A549 (cell line): ENCODE results near the gene NAA60. TPM values are rescaled to one million over a fixed set of nuclear protein-coding genes. Genes with fewer than 3 reads are reported as not detected.

ENCODE experiments used
- ATAC-seq, 2 experiments: fragments of 200-7000 bp in 1 of 2; fragments of >200 bp in 1 of 2; cut with Nextera tagmentation in 1 of 2; cut with Tn5 transposase in 1 of 2; 3 replicates each; pipeline versions ENCODE4 v1.8.0 to v1.9.1; 2018 to 2020; ENCODE audit warnings: mild to moderate bottlenecking in 1 of 2, moderate library complexity in 1 of 2
- CTCF ChIA-PET: fragments of 300-600 bp; sonication (Branson Sonifier 250); formaldehyde crosslinking; extraction: SDS; loops from one replicate; lab custom pipeline; 2021; ENCODE audit warnings: antibody characterized with exemption, inconsistent platforms; lab: Yijun Ruan, JAX
- POLR2A ChIA-PET: fragments of 350-600 bp; formaldehyde crosslinking; extraction: SDS; loops from one replicate; lab custom pipeline; 2021; ENCODE audit warnings: antibody characterized with exemption, inconsistent platforms; lab: Yijun Ruan, JAX
- DNase-seq, 2 experiments: peaks; one replicate each; pipeline versions ENCODE4 v3.0.0 to v3.0.0-alpha.2; 2011 to 2016; ENCODE audit warnings: low read depth in 1 of 2, low spot score in 1 of 2
- FAIRE-seq: peaks from 2 replicates; lab custom pipeline; 2011; peaks lifted over from hg19 to GRCh38; lab: Jason Lieb, UNC
- H3K27ac ChIP-seq, 2 experiments: fragments of >200 bp; sonication (Bioruptor Twin); formaldehyde crosslinking; 3 replicates each; pipeline ENCODE4 v1.5.1; 2016 to 2017
- H3K4me1 ChIP-seq: fragments of >200 bp; sonication (Bioruptor Twin); formaldehyde crosslinking; 3 replicates; pipeline ENCODE4 v1.6.1; 2016
- H3K4me2 ChIP-seq: fragments of >200 bp; sonication (Bioruptor Twin); formaldehyde crosslinking; 3 replicates; pipeline ENCODE4 v1.6.1; 2016
- H3K4me3 ChIP-seq: fragments of >200 bp; sonication (Bioruptor Twin); formaldehyde crosslinking; 3 replicates; pipeline ENCODE4 v1.5.1; 2016
- H3K9me3 ChIP-seq: fragments of >200 bp; sonication (Bioruptor Twin); formaldehyde crosslinking; 3 replicates; pipeline ENCODE4 v1.6.1; 2016
- ATOH8 ChIP-seq: fragments of 250-450 bp; sonication (Bioruptor Pico); IDR thresholded peaks from 2 replicates; pipeline ENCODE4 v1.5.0; 2020; ENCODE audit warnings: low read depth, mild to moderate bottlenecking, moderate library complexity
- CBX2 ChIP-seq: fragments of 200-600 bp; sonication (generic); IDR thresholded peaks from 2 replicates; pipeline ENCODE4 v1.6.1; 2016; ENCODE audit warnings: low read depth, mild to moderate bottlenecking, borderline replicate concordance
- E2F6 ChIP-seq: IDR thresholded peaks from 2 replicates; pipeline ENCODE4 v1.6.1; 2012; ENCODE audit warnings: low read depth, borderline replicate concordance
- EHMT2 ChIP-seq: fragments of 200-600 bp; sonication (generic); IDR thresholded peaks from 2 replicates; pipeline ENCODE4 v1.6.1; 2016; ENCODE audit warnings: antibody characterized with exemption, low read depth, mild to moderate bottlenecking, moderate library complexity
- ELK1 ChIP-seq: fragments of 150-350 bp; IDR thresholded peaks from 2 replicates; pipeline ENCODE4 v1.6.1; 2014; ENCODE audit warnings: low read depth, mild to moderate bottlenecking, low read length
- FOSB ChIP-seq: fragments of 250-450 bp; sonication (Bioruptor Pico); IDR thresholded peaks from 2 replicates; pipeline ENCODE4 v1.5.0; 2020; ENCODE audit warnings: mild to moderate bottlenecking, moderate library complexity
- GATA3 ChIP-seq: IDR thresholded peaks from 2 replicates; pipeline ENCODE4 v1.6.1; 2012; ENCODE audit warnings: borderline replicate concordance
- HDAC2 ChIP-seq: fragments of 200-600 bp; sonication (generic); IDR thresholded peaks from 2 replicates; pipeline ENCODE4 v1.6.1; 2016
- HEYL ChIP-seq: fragments of 250-450 bp; sonication (Bioruptor Pico); IDR thresholded peaks from 2 replicates; pipeline ENCODE4 v1.8.0; 2021; ENCODE audit warnings: mild to moderate bottlenecking, moderate library complexity
- HMGXB4 ChIP-seq: fragments of 250-450 bp; sonication (Bioruptor Pico); IDR thresholded peaks from 2 replicates; pipeline ENCODE4 v1.5.0; 2021; ENCODE audit warnings: mild to moderate bottlenecking, moderate library complexity, borderline replicate concordance
- HOXB13 ChIP-seq: fragments of 250-450 bp; sonication (Bioruptor Pico); IDR thresholded peaks from 2 replicates; pipeline ENCODE4 v1.5.0; 2020; ENCODE audit warnings: low read depth, mild to moderate bottlenecking, moderate library complexity
- HOXB5 ChIP-seq: fragments of 250-450 bp; sonication (Bioruptor Pico); IDR thresholded peaks from 2 replicates; pipeline ENCODE4 v1.5.0; 2020; ENCODE audit warnings: mild to moderate bottlenecking, moderate library complexity
- JUN ChIP-seq, 2 experiments: fragments of >200 bp; sonication (Bioruptor Twin); formaldehyde crosslinking; IDR thresholded peaks; 2 replicates in 1 of 2; 3 replicates in 1 of 2; pipeline ENCODE4 v1.6.1; 2016 to 2017
- KDM1A ChIP-seq: fragments of 200-600 bp; sonication (generic); IDR thresholded peaks from 2 replicates; pipeline ENCODE4 v1.6.1; 2016; ENCODE audit warnings: low read depth, mild to moderate bottlenecking
- MAFK ChIP-seq: fragments of 450-650 bp; IDR thresholded peaks from 2 replicates; pipeline ENCODE4 v1.6.1; 2014; ENCODE audit not compliant: partially characterized antibody
- MAX ChIP-seq: IDR thresholded peaks from 2 replicates; pipeline ENCODE4 v1.6.1; 2012
- NR3C1 ChIP-seq: fragments of >200 bp; sonication (Bioruptor Twin); formaldehyde crosslinking; IDR thresholded peaks from 3 replicates; pipeline ENCODE4 v1.6.1; 2017
- PHF8 ChIP-seq: fragments of 200-600 bp; sonication (generic); IDR thresholded peaks from 2 replicates; pipeline ENCODE4 v1.6.1; 2016; ENCODE audit warnings: low read depth, mild to moderate bottlenecking, antibody characterized with exemption, moderate library complexity, borderline replicate concordance
- POLR2A ChIP-seq: IDR thresholded peaks from 2 replicates; pipeline ENCODE4 v1.6.1; 2012; ENCODE audit warnings: mild to moderate bottlenecking, low read length
- RAD21 ChIP-seq, 2 experiments: fragments of >200 bp in 1 of 2; sonication (Bioruptor Twin) in 1 of 2; formaldehyde crosslinking in 1 of 2; IDR thresholded peaks in 1 of 2; conservative IDR thresholded peaks in 1 of 2; 2 replicates in 1 of 2; 3 replicates in 1 of 2; pipeline ENCODE4 v1.6.1; 2012 to 2018; ENCODE audit warnings: inconsistent platforms in 1 of 2
- REST ChIP-seq: fragments of 200-600 bp; sonication (generic); IDR thresholded peaks from 2 replicates; pipeline ENCODE4 v1.6.1; 2016; ENCODE audit warnings: antibody characterized with exemption, mild to moderate bottlenecking, moderate library complexity
- SREBF2 ChIP-seq: fragments of 450-650 bp; IDR thresholded peaks from 2 replicates; pipeline ENCODE4 v1.6.1; 2014; ENCODE audit warnings: mild to moderate bottlenecking, moderate library complexity
- TP53 ChIP-seq: fragments of 250-450 bp; sonication (Bioruptor Pico); IDR thresholded peaks from 2 replicates; pipeline ENCODE4 v1.5.0; 2021; ENCODE audit warnings: mild to moderate bottlenecking, moderate library complexity
- ZNF302 ChIP-seq: fragments of 250-450 bp; sonication (Bioruptor Pico); IDR thresholded peaks from 2 replicates; pipeline ENCODE4 v1.9.0; 2021; ENCODE audit warnings: inconsistent platforms, mild to moderate bottlenecking, moderate library complexity
- WGBS: methylation state at CpG from one replicate; pipeline ENCODE4 v1.1.6; 2017; ENCODE audit errors: missing lambda C conversion rate; 5-methylcytosine and 5-hydroxymethylcytosine counted together
- polyA plus RNA-seq, 4 experiments: library from polyadenylated mRNA; depleted of rRNA in 3 of 4; stranded (reverse); fragments of >200 nt; fragmentation: RNase III in 1 of 4; extraction: RNeasy Plus Mini Kit Qiagen cat#74134 plus additional on column Dnase treatment in 1 of 4; gene quantifications; 2 replicates in 3 of 4; 3 replicates in 1 of 4; pipeline ENCODE4 v1.2.3, GENCODE V29; 2011 to 2017

Gene NAA60
- polyA plus RNA-seq, 2 of the 4 experiments (the other 2 are of a cell fraction) = 41.6 to 43.9 TPM

GRCh38 chr16:3510416-3510815 lies 66.9 kb downstream of the NAA60 start:
- no peak overlapping the region for H3K4me2 ChIP-seq
- 94% methylated on average over 10 of the region's 10 CpGs for WGBS
- FAIRE-seq (no peak), DNase-seq (no peak), ATAC-seq (no peak)
- ChIA-PET CTCF (interaction anchor here (0.6 to 1.2 kb wide), 2 partner anchors 16 to 422 kb away, joined by 3 read pairs; no protein-coding TSS in a partner anchor), POLR2A (no interaction called here)
- TF ChIP-seq ATOH8 (CRISPR knock-in tag) (no peak), HOXB5 (CRISPR knock-in tag) (no peak), POLR2A (no peak), TP53 (CRISPR knock-in tag) (no peak), ZNF302 (CRISPR knock-in tag) (no peak), MAFK (no peak), FOSB (CRISPR knock-in tag) (no peak), NR3C1 (no peak), HEYL (CRISPR knock-in tag) (no peak), EHMT2 (no peak), HMGXB4 (CRISPR knock-in tag) (no peak), JUN (IDR thresholded peaks at IDR 0.05) (no peak), PHF8 (no peak)
- H3K9me3 ChIP-seq = no peaks in the 10 kb centered on the region
- no peak overlapping the region for H3K4me3 ChIP-seq
- H3K27ac ChIP-seq = no peak overlapping the region
- H3K4me1 ChIP-seq = peaks cover 6% of the 10 kb centered on the region; the same call in 1 of the 3 replicates

GRCh38 chr16:3511286-3512180 lies 68.1 kb downstream of the NAA60 start:
- FAIRE-seq = no peak

More at GRCh38 chr16:3511286-3512180, 68.1 kb downstream of the NAA60 start:
- H3K4me2 ChIP-seq = no peak overlapping the region
- no peak for DNase-seq
- CTCF ChIA-PET = interaction anchor here (1.2 kb wide), 1 partner anchor 15 kb away, joined by 3 read pairs; no protein-coding TSS in a partner anchor
- no peak for TF ChIP-seq E2F6
- no peak for TF ChIP-seq JUN (IDR thresholded peaks at IDR 0.05)
- no peak for TF ChIP-seq SREBF2
- TF ChIP-seq ATOH8 (CRISPR knock-in tag) = no peak
- no peak for TF ChIP-seq HOXB13 (CRISPR knock-in tag)
- no peak for TF ChIP-seq HDAC2
- TF ChIP-seq HOXB5 (CRISPR knock-in tag) = no peak
- no peak for TF ChIP-seq KDM1A
- no peak for TF ChIP-seq PHF8
- no peak for TF ChIP-seq REST
- no peak for TF ChIP-seq GATA3
- TF ChIP-seq CBX2 = no peak
- no peak for TF ChIP-seq FOSB (CRISPR knock-in tag)
- TF ChIP-seq MAX = no peak
- TF ChIP-seq ELK1 = no peak
- TF ChIP-seq RAD21 (conservative IDR thresholded peaks at IDR 0.05 in 1 of 2, IDR thresholded peaks at IDR 0.05 in 1 of 2) = no peak
- TF ChIP-seq, all 56 proteins: peak for 0
- H3K4me3 ChIP-seq = no peak overlapping the region
- H3K9me3 ChIP-seq = no peaks in the 10 kb centered on the region
- 90% methylated on average over 23 of the region's 23 CpGs for WGBS
- peaks cover 6% of the 10 kb centered on the region; the same call in 1 of the 3 replicates for H3K4me1 ChIP-seq
- POLR2A ChIA-PET = no interaction called here
- no peak for ATAC-seq
- H3K27ac ChIP-seq = no peak overlapping the region
